K562 (cell line): ENCODE results near the gene PPP1R12C. TPM values are rescaled to one million over a fixed set of nuclear protein-coding genes. Genes with fewer than 3 reads are reported as not detected.
A peak's percentile ranks its signal among the peaks of the same experiment; 100 is the strongest.

Experiments used
- ATF7 ChIP-seq: fragments of 450-650 bp; IDR thresholded peaks from 2 replicates; pipeline ENCODE4 v1.7.1; 2014; ENCODE audit warnings: mild to moderate bottlenecking, moderate library complexity
- BCOR ChIP-seq: fragments of 450-650 bp; IDR thresholded peaks from 2 replicates; pipeline ENCODE4 v1.6.1; 2016
- CBX3 ChIP-seq, 2 experiments: IDR thresholded peaks; 1 replicate in 1 of 2; 2 replicates in 1 of 2; pipeline ENCODE4 v1.6.1; 2012; ENCODE audit warnings: inconsistent platforms in 2 of 2, low read length in 2 of 2, borderline replicate concordance in 1 of 2, control low read depth in 1 of 2
- CCAR2 ChIP-seq: fragments of 200-400 bp; formaldehyde crosslinking; IDR thresholded peaks from 2 replicates; pipeline ENCODE4 v1.6.1; 2017; ENCODE audit warnings: mild to moderate bottlenecking, low read depth, low read length
- EGR1 ChIP-seq: fragments of 450-650 bp; conservative IDR thresholded peaks from 2 replicates; pipeline ENCODE4 v1.6.1; 2017; ENCODE audit warnings: mild to moderate bottlenecking
- ESRRA ChIP-seq: fragments of 450-650 bp; IDR thresholded peaks from 2 replicates; pipeline ENCODE4 v1.6.1; 2014; ENCODE audit warnings: low read depth, mild to moderate bottlenecking, moderate library complexity, borderline replicate concordance
- ETV5 ChIP-seq: sonication (generic); formaldehyde crosslinking; IDR thresholded peaks from 2 replicates; pipeline ENCODE4 v1.4.0; 2020; ENCODE audit warnings: low read depth, mild to moderate bottlenecking, missing genetic modification reagents
- L3MBTL2 ChIP-seq: fragments of 450-650 bp; IDR thresholded peaks from 2 replicates; pipeline ENCODE4 v1.6.1; 2016; ENCODE audit warnings: mild to moderate bottlenecking, moderate library complexity
- MAZ ChIP-seq, 2 experiments: fragments of 450-650 bp in 1 of 2; sonication (generic) in 1 of 2; formaldehyde crosslinking; IDR thresholded peaks in 1 of 2; conservative IDR thresholded peaks in 1 of 2; 2 replicates each; pipeline versions ENCODE4 v1.4.0 to v1.5.0; 2020; ENCODE audit warnings: mild to moderate bottlenecking in 1 of 2, missing genetic modification reagents in 1 of 2
- MYC ChIP-seq, 2 experiments: fragments of 250-450 bp in 1 of 2; sonication (Bioruptor Pico) in 1 of 2; IDR thresholded peaks; 2 replicates each; pipeline versions ENCODE4 v1.5.1 to v1.6.1; 2012 to 2021; ENCODE audit warnings: low read depth in 2 of 2, borderline replicate concordance in 1 of 2, improper control_type of control experiment in 1 of 2, low read length in 1 of 2, mild to moderate bottlenecking in 1 of 2, moderate library complexity in 1 of 2
- NCOA2 ChIP-seq, 2 experiments: fragments of 450-650 bp; IDR thresholded peaks; 2 replicates each; pipeline ENCODE4 v1.6.1; 2018; ENCODE audit warnings: mild to moderate bottlenecking in 2 of 2, moderate library complexity in 1 of 2; ENCODE audit not compliant: partially characterized antibody in 2 of 2
- OTX1 ChIP-seq: fragments of 450-650 bp; formaldehyde crosslinking; IDR thresholded peaks from 2 replicates; pipeline ENCODE4 v1.4.0; 2022; ENCODE audit warnings: mild to moderate bottlenecking
- SMARCA4 ChIP-seq: fragments of 450-650 bp; IDR thresholded peaks from 2 replicates; pipeline ENCODE4 v1.6.1; 2016
- TCF7L2 ChIP-seq: fragments of 150-350 bp; IDR thresholded peaks from 2 replicates; pipeline ENCODE4 v1.6.1; 2016; ENCODE audit warnings: low read depth, mild to moderate bottlenecking, low read length, moderate library complexity
- ZFX ChIP-seq: sonication (generic); formaldehyde crosslinking; IDR thresholded peaks from 2 replicates; pipeline ENCODE4 v1.8.0; 2022; ENCODE audit warnings: mild to moderate bottlenecking, missing genetic modification reagents, moderate library complexity
- ZNF239 ChIP-seq: fragments of 250-450 bp; sonication (Bioruptor Pico); IDR thresholded peaks from 2 replicates; pipeline ENCODE4 v1.4.0; 2020; ENCODE audit warnings: mild to moderate bottlenecking
- ZNF668 ChIP-seq: fragments of 250-450 bp; sonication (Bioruptor Pico); IDR thresholded peaks from 2 replicates; pipeline ENCODE4 v1.8.0; 2022; ENCODE audit warnings: mild to moderate bottlenecking, inconsistent platforms
- ZNF764 ChIP-seq: fragments of 250-450 bp; sonication (Bioruptor Pico); IDR thresholded peaks from 2 replicates; pipeline ENCODE4 v1.4.0; 2020; ENCODE audit warnings: low read depth, mild to moderate bottlenecking, moderate library complexity
- ZSCAN32 ChIP-seq: fragments of 450-650 bp; formaldehyde crosslinking; IDR thresholded peaks from 2 replicates; pipeline ENCODE4 v1.4.0; 2020; ENCODE audit warnings: mild to moderate bottlenecking, moderate library complexity
- polyA plus RNA-seq, 8 experiments: library from polyadenylated mRNA; depleted of rRNA in 4 of 8; stranded (reverse) in 5 of 8; unstranded in 3 of 8; fragments of >200 nt; fragmentation: Nextera tagmentation in 2 of 8; fragmentation: Illumina TruSeq in 1 of 8; extraction: Ambion mirVana in 2 of 8; extraction: Trizol in 1 of 8; gene quantifications; 2 replicates each; pipeline versions ENCODE4 v1.2.1 to v1.2.3, GENCODE V29; 2011 to 2014; ENCODE audit warnings: inconsistent platforms in 1 of 8, missing spikeins in 1 of 8
- total RNA-seq, 7 experiments: library from RNA; depleted of rRNA in 6 of 7; stranded (reverse); fragments of >200 nt in 6 of 7; fragmentation: Illumina TruSeq in 2 of 7; extraction: Trizol in 2 of 7; gene quantifications; 2 replicates each; pipeline versions ENCODE4 v1.2.1 to v1.2.3, GENCODE V29; 2011 to 2021; ENCODE audit warnings: low replicate concordance in 1 of 7
- TF ChIP-seq, protein P1 (sequence below): conservative IDR thresholded peaks from 2 replicates; pipeline ENCODE4 v1.6.1; 2011; ENCODE audit warnings: low read depth, mild to moderate bottlenecking, low read length; ENCODE audit not compliant: control insufficient read depth
- TF ChIP-seq, protein P2 (sequence below): sonication (generic); formaldehyde crosslinking; IDR thresholded peaks from 2 replicates; pipeline ENCODE4 v1.8.0; 2022; ENCODE audit warnings: missing genetic modification reagents, mild to moderate bottlenecking, moderate library complexity, borderline replicate concordance
- TF ChIP-seq, protein P3 (sequence below): sonication (generic); formaldehyde crosslinking; IDR thresholded peaks from 2 replicates; pipeline ENCODE4 v1.9.0; 2022; ENCODE audit warnings: mild to moderate bottlenecking, missing genetic modification reagents
- TF ChIP-seq, protein P4 (sequence below): sonication (generic); formaldehyde crosslinking; IDR thresholded peaks from 2 replicates; pipeline ENCODE4 v1.8.0; 2022; ENCODE audit warnings: mild to moderate bottlenecking, missing genetic modification reagents, borderline replicate concordance

Gene PPP1R12C
- total and polyA plus RNA-seq, 9 of the 15 experiments (the other 6 are each of a cell fraction or from before 2014, with no cell fraction given) = 1.8 to 136 (median 33.7) TPM

DNA sequence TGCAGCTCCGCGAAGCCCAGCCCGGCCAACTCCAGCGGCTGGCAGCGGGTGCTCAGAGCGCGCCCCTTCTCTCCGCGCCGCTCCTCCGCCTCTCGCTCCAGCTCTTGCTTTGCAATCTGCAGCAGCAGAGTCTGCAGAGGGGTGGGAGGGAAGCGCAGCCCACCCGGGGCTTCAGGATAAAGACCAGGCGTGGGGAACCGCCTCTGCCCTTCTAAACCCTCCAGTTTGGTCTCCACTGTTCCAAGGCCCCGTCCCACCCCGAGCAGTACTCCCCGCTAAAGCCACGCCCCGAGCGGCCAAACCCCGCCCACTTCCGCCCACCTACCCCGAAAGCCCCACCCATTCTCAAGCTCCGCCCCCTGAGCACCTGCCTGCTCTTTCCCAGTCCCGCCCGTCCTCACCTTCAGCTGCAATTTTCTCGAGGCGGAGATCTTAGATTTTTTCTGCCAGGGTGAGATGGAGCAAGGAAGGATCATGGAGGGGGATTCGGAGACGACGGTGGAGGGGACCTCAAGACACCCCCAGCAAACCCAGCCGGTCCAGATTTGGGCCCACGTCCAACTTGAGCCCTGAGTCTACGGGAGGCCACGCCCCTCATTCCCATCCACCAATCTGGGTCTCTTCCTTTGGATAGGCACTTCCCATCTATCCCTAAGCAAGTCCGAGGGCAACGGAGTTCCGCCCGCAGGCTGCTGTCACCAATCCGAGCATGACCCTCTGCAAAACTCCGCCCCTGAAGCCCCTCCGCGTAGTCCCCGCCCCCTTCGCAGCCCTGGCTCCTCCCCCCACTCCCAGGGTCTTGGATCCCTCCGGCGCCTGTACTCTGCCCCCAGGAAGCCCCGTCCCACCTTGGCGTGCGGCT lies 39.0 kb upstream of the PPP1R12C start (continued):
- TF ChIP-seq CCAR2 (no peak), NCOA2 (IDR thresholded peaks at IDR 0.05; ENCODE audit: partially characterized antibody in 2 of 2) (no peak), ZNF239 (CRISPR knock-in tag) (no peak), L3MBTL2 (peak; percentile 88), ZFX (CRISPR knock-in tag) (peak; percentile 67), ZSCAN32 (CRISPR knock-in tag) (no peak), ETV5 (0 out of 2 replicates have a peak, but pooled peaks have one; percentile 12), ZNF764 (CRISPR knock-in tag) (no peak), TCF7L2 (no peak), BCOR (no peak), OTX1 (CRISPR knock-in tag) (no peak), ATF7 (0 out of 2 replicates have a peak, but pooled peaks have one; percentile 18), ESRRA (0 out of 2 replicates have a peak, but pooled peaks have one; percentile 12), EGR1 (peak; percentile 92), MYC (IDR thresholded peaks at IDR 0.05; ENCODE audit: low read depth, low read length) (peak; percentile 38), MYC (CRISPR knock-in tag; IDR thresholded peaks at IDR 0.05; ENCODE audit: borderline replicate concordance, low read depth) (no peak), MAZ (CRISPR knock-in tag; conservative IDR thresholded peaks at IDR 0.05 in 1 of 2, IDR thresholded peaks at IDR 0.05 in 1 of 2) (peak in 1 of 2 experiments; percentile 29; a peak in 1 of 4 replicates), CBX3 (IDR thresholded peaks at IDR 0.05; ENCODE audit: borderline replicate concordance in 1 of 2, low read length in 2 of 2) (no peak), SMARCA4 (no peak), ZNF668 (CRISPR knock-in tag) (no peak)
- TF ChIP-seq, protein P1, sequence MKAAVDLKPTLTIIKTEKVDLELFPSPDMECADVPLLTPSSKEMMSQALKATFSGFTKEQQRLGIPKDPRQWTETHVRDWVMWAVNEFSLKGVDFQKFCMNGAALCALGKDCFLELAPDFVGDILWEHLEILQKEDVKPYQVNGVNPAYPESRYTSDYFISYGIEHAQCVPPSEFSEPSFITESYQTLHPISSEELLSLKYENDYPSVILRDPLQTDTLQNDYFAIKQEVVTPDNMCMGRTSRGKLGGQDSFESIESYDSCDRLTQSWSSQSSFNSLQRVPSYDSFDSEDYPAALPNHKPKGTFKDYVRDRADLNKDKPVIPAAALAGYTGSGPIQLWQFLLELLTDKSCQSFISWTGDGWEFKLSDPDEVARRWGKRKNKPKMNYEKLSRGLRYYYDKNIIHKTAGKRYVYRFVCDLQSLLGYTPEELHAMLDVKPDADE = peak; percentile 32; the same call in 1 of the 2 replicates
- TF ChIP-seq, protein P2, sequence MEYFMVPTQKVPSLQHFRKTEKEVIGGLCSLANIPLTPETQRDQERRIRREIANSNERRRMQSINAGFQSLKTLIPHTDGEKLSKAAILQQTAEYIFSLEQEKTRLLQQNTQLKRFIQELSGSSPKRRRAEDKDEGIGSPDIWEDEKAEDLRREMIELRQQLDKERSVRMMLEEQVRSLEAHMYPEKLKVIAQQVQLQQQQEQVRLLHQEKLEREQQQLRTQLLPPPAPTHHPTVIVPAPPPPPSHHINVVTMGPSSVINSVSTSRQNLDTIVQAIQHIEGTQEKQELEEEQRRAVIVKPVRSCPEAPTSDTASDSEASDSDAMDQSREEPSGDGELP = peak; percentile 68; the same call in 1 of the 2 replicates
- TF ChIP-seq, protein P3, sequence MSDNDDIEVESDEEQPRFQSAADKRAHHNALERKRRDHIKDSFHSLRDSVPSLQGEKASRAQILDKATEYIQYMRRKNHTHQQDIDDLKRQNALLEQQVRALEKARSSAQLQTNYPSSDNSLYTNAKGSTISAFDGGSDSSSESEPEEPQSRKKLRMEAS (CRISPR knock-in tag) = peak; percentile 42; the same call in 1 of the 2 replicates
- TF ChIP-seq, protein P4, sequence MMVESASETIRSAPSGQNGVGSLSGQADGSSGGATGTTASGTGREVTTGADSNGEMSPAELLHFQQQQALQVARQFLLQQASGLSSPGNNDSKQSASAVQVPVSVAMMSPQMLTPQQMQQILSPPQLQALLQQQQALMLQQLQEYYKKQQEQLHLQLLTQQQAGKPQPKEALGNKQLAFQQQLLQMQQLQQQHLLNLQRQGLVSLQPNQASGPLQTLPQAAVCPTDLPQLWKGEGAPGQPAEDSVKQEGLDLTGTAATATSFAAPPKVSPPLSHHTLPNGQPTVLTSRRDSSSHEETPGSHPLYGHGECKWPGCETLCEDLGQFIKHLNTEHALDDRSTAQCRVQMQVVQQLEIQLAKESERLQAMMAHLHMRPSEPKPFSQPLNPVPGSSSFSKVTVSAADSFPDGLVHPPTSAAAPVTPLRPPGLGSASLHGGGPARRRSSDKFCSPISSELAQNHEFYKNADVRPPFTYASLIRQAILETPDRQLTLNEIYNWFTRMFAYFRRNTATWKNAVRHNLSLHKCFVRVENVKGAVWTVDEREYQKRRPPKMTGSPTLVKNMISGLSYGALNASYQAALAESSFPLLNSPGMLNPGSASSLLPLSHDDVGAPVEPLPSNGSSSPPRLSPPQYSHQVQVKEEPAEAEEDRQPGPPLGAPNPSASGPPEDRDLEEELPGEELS = 0 out of 2 replicates have a peak, but pooled peaks have one; percentile 51
